Thoracic aorta (tissue), 2 donors: ENCODE measurements around the gene C10orf62. TPM values are rescaled to one million over a fixed set of nuclear protein-coding genes. Genes with fewer than 3 reads are reported as not detected.
A peak's percentile ranks its signal among the peaks of the same experiment; 100 is the strongest.

Source experiments
- ATAC-seq: fragments of 150-250 bp; one replicate; pipeline ENCODE4 v1.8.0; 2017; ENCODE audit warnings: low read depth; ENCODE audit not compliant: insufficient number of reproducible peaks, low FRiP score
- DNase-seq: peaks from one replicate; pipeline ENCODE4 v3.0.0-alpha.2; 2020; ENCODE audit warnings: low spot score
- H3K27ac ChIP-seq, 2 donors: fragments of 200-600 bp; sonication (generic); 1 replicate in 1 of 2; 2 replicates in 1 of 2; pipeline ENCODE4 v1.5.1; 2016; ENCODE audit warnings: mild to moderate bottlenecking in 2 of 2, moderate library complexity in 2 of 2
- H3K27me3 ChIP-seq: fragments of 200-600 bp; sonication (generic); replicated peaks from 2 replicates; pipeline ENCODE4 v1.6.0; 2016; ENCODE audit warnings: mild to moderate bottlenecking; ENCODE audit not compliant: insufficient read depth
- H3K36me3 ChIP-seq: fragments of 200-600 bp; sonication (generic); one replicate; pipeline ENCODE4 v1.5.1; 2016
- H3K4me1 ChIP-seq, 2 donors: fragments of 200-600 bp; sonication (generic); 1 replicate in 1 of 2; 2 replicates in 1 of 2; pipeline versions ENCODE4 v1.5.1 to v1.6.0; 2016; ENCODE audit warnings: low read depth in 2 of 2, mild to moderate bottlenecking in 1 of 2; ENCODE audit not compliant: control insufficient read depth in 1 of 2
- H3K4me3 ChIP-seq: fragments of 200-600 bp; sonication (generic); 2 replicates; pipeline ENCODE4 v1.5.1; 2016; ENCODE audit warnings: mild to moderate bottlenecking
- H3K9me3 ChIP-seq: fragments of 200-600 bp; sonication (generic); 2 replicates; pipeline ENCODE4 v1.5.1; 2016
- CTCF ChIP-seq: fragments of 200-600 bp; sonication (generic); IDR thresholded peaks from one replicate; pipeline ENCODE4 v1.5.1; 2019; ENCODE audit warnings: antibody characterized with exemption
- total RNA-seq, 2 donors: library from RNA; depleted of rRNA; stranded (reverse); fragments of >200 nt; gene quantifications; one replicate each; pipeline versions ENCODE4 v1.1.0 to v1.2.3, GENCODE V29; 2016

C10orf62 gene
- total RNA-seq, 2 donors from 2014 or later, result 1.2 TPM; not detected in 1

DNA sequence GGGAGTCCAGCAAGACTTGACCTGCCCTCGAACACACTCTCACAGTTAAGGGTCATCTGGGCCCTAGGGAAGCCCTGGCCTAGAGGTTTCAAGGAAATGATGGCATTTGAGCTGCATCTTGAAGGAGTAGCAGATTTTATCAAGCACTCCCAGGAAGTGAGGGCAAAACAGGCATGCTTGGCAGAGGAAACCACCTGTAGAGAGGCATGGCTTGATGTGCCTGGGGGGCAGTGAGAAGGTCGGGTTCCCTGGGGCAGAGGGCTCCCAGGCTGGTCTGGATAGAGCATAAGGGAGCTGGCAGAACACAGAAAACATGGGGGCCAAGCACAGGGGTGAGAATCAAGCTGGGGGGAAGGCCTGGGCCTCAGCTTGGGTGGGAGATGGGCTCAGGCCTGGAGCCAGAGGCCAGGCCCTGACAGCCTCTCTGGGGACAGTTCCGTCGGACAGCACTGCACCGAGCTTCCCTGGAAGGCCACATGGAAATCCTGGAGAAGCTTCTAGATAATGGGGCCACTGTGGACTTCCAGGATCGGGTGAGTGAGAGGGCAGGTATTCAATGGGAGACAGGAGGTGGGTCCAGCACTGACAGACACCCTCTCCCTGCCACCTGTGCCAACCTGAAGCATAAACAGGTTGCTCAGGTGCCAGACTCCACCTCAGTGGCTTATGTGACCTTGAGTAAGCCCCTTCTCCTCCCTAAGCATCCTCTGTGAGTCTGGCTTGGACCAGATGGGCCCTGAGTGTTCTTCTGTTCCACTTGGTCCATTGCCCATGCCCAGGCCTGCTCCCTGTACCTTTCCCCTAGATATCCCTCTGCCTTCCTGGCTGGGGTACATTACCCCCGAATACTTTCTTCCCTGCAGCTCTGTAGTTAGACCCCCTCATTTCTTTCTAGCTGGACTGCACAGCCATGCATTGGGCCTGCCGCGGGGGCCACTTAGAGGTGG lies 8.8 kb upstream of the C10orf62 start:
- Histone ChIP-seq H3K27ac (no peak overlapping the region), H3K36me3 (no peaks in the 10 kb centered on the region), H3K4me1 (peaks cover 3 to 23% of the 10 kb centered on the region in 2 donors), H3K27me3 (no peaks in the 10 kb centered on the region), H3K4me3 (no peak overlapping the region), H3K9me3 (no peaks in the 10 kb centered on the region)
- TF ChIP-seq CTCF, result no peak
- no peak for DNase-seq
- ATAC-seq, result no peak

DNA sequence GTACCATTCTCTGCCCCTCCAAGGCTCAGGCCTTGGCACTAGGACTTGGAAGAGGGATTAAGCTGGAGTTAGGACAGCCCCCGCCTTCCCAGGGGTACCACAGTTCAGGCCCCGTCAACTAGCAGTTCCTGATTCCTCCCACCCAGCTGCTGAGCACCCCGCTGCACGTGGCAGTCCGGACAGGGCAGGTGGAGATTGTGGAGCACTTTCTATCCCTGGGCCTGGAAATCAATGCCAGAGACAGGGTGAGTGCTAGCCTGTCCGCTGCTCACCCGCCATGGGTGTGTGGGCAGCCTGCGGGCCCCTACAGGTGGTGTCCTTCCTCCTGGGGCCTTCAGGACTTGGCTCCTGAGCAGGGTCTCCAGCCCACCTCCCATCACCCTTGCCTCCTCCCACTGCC lies 7.4 kb upstream of the C10orf62 start:
- peaks cover 3 to 27% of the 10 kb centered on the region in 2 donors for H3K4me1 ChIP-seq
- no peak for ATAC-seq
- no peak for DNase-seq
- TF ChIP-seq CTCF, result no peak
- no peaks in the 10 kb centered on the region for H3K27me3 ChIP-seq
- H3K9me3 ChIP-seq, result no peaks in the 10 kb centered on the region
- H3K4me3 ChIP-seq, result no peak overlapping the region
- H3K27ac ChIP-seq, result no peak overlapping the region
- H3K36me3 ChIP-seq, result no peaks in the 10 kb centered on the region

DNA sequence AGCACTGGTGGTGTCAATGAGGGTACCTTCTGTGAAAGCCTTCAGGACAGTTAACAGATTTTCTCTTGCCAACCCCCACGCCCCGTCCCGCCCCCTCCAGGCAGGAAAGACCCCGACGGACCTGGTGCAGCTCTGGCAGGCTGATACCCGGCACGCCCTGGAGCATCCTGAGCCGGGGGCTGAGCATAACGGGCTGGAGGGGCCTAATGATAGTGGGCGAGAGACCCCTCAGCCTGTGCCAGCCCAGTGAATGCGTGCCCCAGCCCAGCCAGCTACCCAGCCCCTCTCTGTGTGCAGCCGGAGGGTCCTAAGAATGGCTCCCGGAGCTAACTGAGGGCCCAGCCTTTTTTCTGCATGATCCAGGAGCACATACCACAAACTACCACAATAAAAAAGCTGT lies 6.0 kb upstream of the C10orf62 start:
- DNase-seq (no peak), ATAC-seq (no peak)
- H3K4me3 ChIP-seq, result no peak overlapping the region
- H3K36me3 ChIP-seq, result no peaks in the 10 kb centered on the region
- H3K27ac ChIP-seq, result peak overlapping the region; percentile 27 to 59
- no peak for TF ChIP-seq CTCF
- H3K4me1 ChIP-seq, result peaks cover 3 to 27% of the 10 kb centered on the region in 2 donors
- H3K9me3 ChIP-seq, result no peaks in the 10 kb centered on the region
- H3K27me3 ChIP-seq, result no peaks in the 10 kb centered on the region

GRCh38 chr10:97584060-97584797 lies 5.3 kb upstream of the C10orf62 start, which contains the start of gene HOGA1:
HOGA1 (plus strand) TSS chr10:97584389; CDS start chr10:97584704, 315 bp downstream.
- H3K4me1 ChIP-seq, result peaks cover 3 to 27% of the 10 kb centered on the region in 2 donors
- H3K4me3 ChIP-seq, result peak within 1 kb of the TSS; percentile 16
- peak; percentile 53 for ATAC-seq
- H3K36me3 ChIP-seq, result no peaks in the 10 kb centered on the region
- no peaks in the 10 kb centered on the region for H3K27me3 ChIP-seq
- DNase-seq, result peak; percentile 52
- TF ChIP-seq CTCF, result peak; percentile 9
- peak within 1 kb of the TSS; percentile 59 to 75 for H3K27ac ChIP-seq
- no peaks in the 10 kb centered on the region for H3K9me3 ChIP-seq
